ENCODE measurements around the gene GNAO1. TPM values are rescaled to one million over a fixed set of nuclear protein-coding genes. Genes with fewer than 3 reads are reported as not detected.

Gene GNAO1
- total and polyA plus RNA-seq, 7 donors, result 0.35 to 1.9 (median 0.60) TPM

DNA sequence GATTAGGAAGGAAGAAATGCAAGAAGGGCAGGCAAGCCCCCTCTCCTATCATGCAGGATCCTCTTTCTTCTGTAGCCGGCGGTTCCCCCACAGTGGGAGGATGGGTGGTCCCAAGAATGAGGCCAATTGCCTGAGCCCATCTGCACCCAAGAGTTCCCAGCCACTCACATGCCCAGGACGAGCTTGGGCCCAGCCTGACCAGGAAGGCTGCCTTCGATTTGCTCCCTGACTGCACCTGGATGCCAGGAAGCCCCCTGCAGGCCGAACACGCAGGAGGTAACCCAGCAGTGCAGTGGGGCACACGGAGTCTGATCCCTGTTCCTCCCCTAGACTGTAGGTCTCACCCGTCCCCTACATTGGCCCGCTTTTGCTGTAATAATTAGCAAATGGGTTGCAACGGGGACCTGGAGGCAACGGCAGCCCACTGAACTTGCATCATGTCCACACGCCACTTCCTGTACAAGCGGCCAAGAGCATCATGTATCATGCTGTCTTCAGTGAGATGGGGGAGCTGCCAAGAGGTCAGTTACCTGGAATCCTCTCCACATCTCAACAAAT, 166.6 kb downstream of the GNAO1 start:
- peak; percentile 21 to 53 (median 42) for ATAC-seq
- H3K27ac ChIP-seq, result peak overlapping the region; percentile 18
- H3K4me1 ChIP-seq, result peaks cover 20% of the 10 kb centered on the region
- no peaks in the 10 kb centered on the region for H3K27me3 ChIP-seq (ENCODE audit: insufficient read depth in 3 of 3, low read length in 2 of 3)
- TF ChIP-seq, protein P1, sequence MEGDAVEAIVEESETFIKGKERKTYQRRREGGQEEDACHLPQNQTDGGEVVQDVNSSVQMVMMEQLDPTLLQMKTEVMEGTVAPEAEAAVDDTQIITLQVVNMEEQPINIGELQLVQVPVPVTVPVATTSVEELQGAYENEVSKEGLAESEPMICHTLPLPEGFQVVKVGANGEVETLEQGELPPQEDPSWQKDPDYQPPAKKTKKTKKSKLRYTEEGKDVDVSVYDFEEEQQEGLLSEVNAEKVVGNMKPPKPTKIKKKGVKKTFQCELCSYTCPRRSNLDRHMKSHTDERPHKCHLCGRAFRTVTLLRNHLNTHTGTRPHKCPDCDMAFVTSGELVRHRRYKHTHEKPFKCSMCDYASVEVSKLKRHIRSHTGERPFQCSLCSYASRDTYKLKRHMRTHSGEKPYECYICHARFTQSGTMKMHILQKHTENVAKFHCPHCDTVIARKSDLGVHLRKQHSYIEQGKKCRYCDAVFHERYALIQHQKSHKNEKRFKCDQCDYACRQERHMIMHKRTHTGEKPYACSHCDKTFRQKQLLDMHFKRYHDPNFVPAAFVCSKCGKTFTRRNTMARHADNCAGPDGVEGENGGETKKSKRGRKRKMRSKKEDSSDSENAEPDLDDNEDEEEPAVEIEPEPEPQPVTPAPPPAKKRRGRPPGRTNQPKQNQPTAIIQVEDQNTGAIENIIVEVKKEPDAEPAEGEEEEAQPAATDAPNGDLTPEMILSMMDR (IDR thresholded peaks at IDR 0.05), result no peak
- DNase-seq, result peak in 1 of 2 donors; percentile 60
- peaks cover 0 to 21% of the 10 kb centered on the region in 2 donors for H3K36me3 ChIP-seq (ENCODE audit: insufficient read depth in 1 of 2, low read depth in 1 of 2)
- H3K9me3 ChIP-seq, result no peaks in the 10 kb centered on the region
- WGBS, 3 donors, result 78 to 84% (median 79%) methylated on average over 13 of the region's 13 CpGs
- intact Hi-C loops (cut with DNase I), result no loop called here
- no peak overlapping the region for H3K4me3 ChIP-seq

DNA sequence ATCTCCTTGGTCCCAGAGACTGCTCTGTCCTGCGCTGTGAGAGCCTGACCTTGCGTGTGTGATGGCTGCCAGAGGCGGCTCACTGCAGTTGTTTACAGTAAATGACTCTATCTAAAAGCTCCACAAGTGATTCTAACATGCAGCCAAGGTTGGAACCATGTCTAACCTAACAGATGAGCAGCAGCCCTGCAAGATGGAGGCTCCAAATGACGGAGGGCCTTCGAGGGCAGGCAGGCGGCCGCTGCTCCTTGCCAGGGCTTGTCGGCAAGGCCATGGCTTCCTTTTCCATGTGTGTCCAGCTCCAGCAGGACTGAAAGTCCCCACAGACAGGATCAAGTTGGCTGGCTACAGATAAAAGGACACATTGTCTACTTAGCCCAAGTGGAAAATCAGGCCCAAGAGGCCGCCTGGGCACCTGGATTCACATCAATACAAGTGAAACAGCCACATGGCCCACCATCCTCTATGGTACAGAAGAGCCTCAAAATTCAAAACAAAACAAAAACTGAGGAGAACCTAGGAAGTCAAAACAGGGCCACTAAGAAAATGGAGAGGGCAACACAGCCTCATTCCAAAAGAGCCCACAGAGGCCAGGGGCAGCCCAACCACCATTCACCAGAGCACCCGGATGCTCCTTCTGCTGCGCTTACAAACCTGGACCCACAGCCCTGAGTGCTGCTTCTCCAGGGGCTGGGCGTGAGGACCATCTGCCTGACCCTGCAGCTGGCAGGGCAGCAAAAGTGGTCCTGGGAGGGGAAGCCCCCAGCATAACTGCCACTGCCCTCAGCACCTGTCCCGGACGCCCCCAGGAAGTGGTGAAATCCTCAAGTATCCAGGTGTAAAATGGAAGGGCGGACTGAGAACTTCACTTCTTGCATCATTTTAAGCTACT, 169.1 kb downstream of the GNAO1 start:
- DNase-seq (no peak), ATAC-seq (peak; percentile 31 to 51 (median 44))
- peaks cover 0 to 45% of the 10 kb centered on the region in 2 donors for H3K36me3 ChIP-seq (ENCODE audit: insufficient read depth in 1 of 2, low read depth in 1 of 2)

DNA sequence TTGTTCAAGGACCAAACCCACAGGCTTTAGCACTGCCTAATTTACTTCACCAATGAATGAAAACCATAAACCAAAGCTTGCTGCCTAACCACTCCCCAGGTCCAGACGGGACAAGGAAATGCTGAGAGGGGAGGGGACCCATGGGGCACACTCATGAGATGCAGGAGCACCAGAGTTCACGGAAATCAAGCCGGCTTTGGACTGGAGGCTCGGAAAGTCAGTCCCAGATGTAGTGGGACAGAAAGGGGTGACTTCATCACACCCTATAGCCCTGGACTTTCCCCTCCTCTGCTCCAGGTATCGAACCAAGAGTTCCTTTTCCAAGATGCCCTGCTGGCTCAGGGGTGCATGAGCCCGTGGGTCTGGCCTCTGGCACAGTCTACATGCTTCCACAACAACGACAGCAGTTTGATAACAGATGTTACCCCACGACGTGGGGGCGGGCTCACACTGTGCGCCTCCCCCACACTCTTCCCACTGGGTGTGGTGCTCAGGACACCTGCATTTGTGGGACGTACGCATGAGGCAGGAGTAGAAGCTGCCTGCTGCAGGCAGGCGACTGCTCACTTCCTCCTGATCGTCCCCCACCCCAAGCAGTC, 170.9 kb downstream of the GNAO1 start:
- DNase-seq (no peak), ATAC-seq (no peak)
- H3K36me3 ChIP-seq (ENCODE audit: insufficient read depth in 1 of 2, low read depth in 1 of 2), result peaks cover 0 to 59% of the 10 kb centered on the region in 2 donors
- TF ChIP-seq, protein P1 (IDR thresholded peaks at IDR 0.05), result no peak
- peaks cover 14% of the 10 kb centered on the region for H3K4me1 ChIP-seq
- H3K9me3 ChIP-seq, result no peaks in the 10 kb centered on the region
- no peak overlapping the region for H3K27ac ChIP-seq
- intact Hi-C loops (cut with DNase I), result no loop called here
- WGBS, 3 donors, result 77 to 83% (median 79%) methylated on average over 15 of the region's 15 CpGs
- no peaks in the 10 kb centered on the region for H3K27me3 ChIP-seq (ENCODE audit: insufficient read depth in 3 of 3, low read length in 2 of 3)
- H3K4me3 ChIP-seq, result no peak overlapping the region

More for the DNA sequence above, 169.1 kb downstream of the GNAO1 start:
- Histone ChIP-seq H3K4me1 (peaks cover 20% of the 10 kb centered on the region), H3K9me3 (no peaks in the 10 kb centered on the region), H3K27ac (peak overlapping the region; percentile 66), H3K4me3 (no peak overlapping the region), H3K27me3 (ENCODE audit: insufficient read depth in 3 of 3, low read length in 2 of 3) (no peaks in the 10 kb centered on the region)
- TF ChIP-seq, protein P1 (IDR thresholded peaks at IDR 0.05), result no peak
- intact Hi-C loops (cut with DNase I), result no loop called here
- 56 to 81% (median 67%) methylated on average over 15 of the region's 15 CpGs for WGBS, 3 donors

DNA sequence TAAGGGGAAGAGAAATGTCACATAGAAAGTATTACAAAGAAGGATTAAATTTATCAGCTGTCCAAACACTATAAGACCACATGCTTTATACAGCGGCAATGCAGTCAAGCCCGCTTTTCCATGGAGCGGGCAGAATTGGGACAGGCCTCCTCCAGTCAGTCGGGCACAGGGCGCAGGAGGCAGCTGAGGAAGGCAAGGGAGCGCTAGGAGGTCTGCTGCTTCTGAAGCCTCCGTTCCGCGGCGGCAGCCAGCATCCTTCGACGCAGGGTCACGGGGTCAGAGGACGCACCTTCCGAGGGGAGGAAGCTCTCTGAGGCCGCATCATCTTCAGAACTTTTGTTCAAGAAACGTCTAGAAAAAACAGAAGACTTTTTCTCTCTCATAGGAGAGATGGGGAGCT, 171.4 kb downstream of the GNAO1 start:
- DNase-seq, result no peak
- no peaks in the 10 kb centered on the region for H3K9me3 ChIP-seq
- 93 to 94% (median 93%) methylated on average over 17 of the region's 17 CpGs for WGBS, 3 donors
- H3K27ac ChIP-seq, result no peak overlapping the region
- peaks cover 14% of the 10 kb centered on the region for H3K4me1 ChIP-seq
- TF ChIP-seq, protein P1 (IDR thresholded peaks at IDR 0.05), result no peak
- H3K27me3 ChIP-seq (ENCODE audit: insufficient read depth in 3 of 3, low read length in 2 of 3), result no peaks in the 10 kb centered on the region
- H3K4me3 ChIP-seq, result no peak overlapping the region
- ATAC-seq, result no peak
- intact Hi-C loops (cut with DNase I), result no loop called here
- peaks cover 0 to 65% of the 10 kb centered on the region in 2 donors for H3K36me3 ChIP-seq (ENCODE audit: insufficient read depth in 1 of 2, low read depth in 1 of 2)

Measured in psoas muscle (tissue), 8 donors.